ENCODE results near the gene TPSAB1. TPM values are rescaled to one million over a fixed set of nuclear protein-coding genes. Genes with fewer than 3 reads are reported as not detected.

Gene TPSAB1
- total RNA-seq, 1 experiment from 2014 or later: not detected

GRCh38 chr16:1213796-1214372, 26.6 kb upstream of the TPSAB1 start:
- no peak overlapping the region for H3K4me3 ChIP-seq (ENCODE audit: low read depth in 2 of 2, low read length in 2 of 2)
- ChIA-PET POLR2A (no interaction called here), CTCF (no interaction called here)
- no TSS peak for BruUV-seq (replicated peaks)
- H3K9me3 ChIP-seq (ENCODE audit: control insufficient read depth, insufficient read depth, low read depth, low read length): no peaks in the 10 kb centered on the region
- H3K27ac ChIP-seq (ENCODE audit: low read length): no peak overlapping the region
- no peak for ATAC-seq
- H3K27me3 ChIP-seq (ENCODE audit: control insufficient read depth, insufficient read depth, low read length): no peaks in the 10 kb centered on the region
- intact Hi-C loops (cut with micrococcal nuclease; ENCODE audit: unreplicated experiment) (no loop called here), in situ Hi-C loops (cut with HindIII; ENCODE audit: low pct_unique_long_range_greater_than_20kb, low sequenced_read_pairs) (no loop called here)
- TF ChIP-seq TCF7L2 (IDR thresholded peaks at IDR 0.05; ENCODE audit: low read depth, low read length) (no peak), SIN3A (IDR thresholded peaks at IDR 0.05; ENCODE audit: borderline replicate concordance, insufficient read depth, low read depth, low read length) (no peak), POLR2AphosphoS5 (IDR thresholded peaks at IDR 0.05; ENCODE audit: low read depth, low read length) (no peak)
- TF ChIP-seq, protein P1, sequence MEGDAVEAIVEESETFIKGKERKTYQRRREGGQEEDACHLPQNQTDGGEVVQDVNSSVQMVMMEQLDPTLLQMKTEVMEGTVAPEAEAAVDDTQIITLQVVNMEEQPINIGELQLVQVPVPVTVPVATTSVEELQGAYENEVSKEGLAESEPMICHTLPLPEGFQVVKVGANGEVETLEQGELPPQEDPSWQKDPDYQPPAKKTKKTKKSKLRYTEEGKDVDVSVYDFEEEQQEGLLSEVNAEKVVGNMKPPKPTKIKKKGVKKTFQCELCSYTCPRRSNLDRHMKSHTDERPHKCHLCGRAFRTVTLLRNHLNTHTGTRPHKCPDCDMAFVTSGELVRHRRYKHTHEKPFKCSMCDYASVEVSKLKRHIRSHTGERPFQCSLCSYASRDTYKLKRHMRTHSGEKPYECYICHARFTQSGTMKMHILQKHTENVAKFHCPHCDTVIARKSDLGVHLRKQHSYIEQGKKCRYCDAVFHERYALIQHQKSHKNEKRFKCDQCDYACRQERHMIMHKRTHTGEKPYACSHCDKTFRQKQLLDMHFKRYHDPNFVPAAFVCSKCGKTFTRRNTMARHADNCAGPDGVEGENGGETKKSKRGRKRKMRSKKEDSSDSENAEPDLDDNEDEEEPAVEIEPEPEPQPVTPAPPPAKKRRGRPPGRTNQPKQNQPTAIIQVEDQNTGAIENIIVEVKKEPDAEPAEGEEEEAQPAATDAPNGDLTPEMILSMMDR (IDR thresholded peaks at IDR 0.05): no peak
- TF ChIP-seq, protein P2, sequence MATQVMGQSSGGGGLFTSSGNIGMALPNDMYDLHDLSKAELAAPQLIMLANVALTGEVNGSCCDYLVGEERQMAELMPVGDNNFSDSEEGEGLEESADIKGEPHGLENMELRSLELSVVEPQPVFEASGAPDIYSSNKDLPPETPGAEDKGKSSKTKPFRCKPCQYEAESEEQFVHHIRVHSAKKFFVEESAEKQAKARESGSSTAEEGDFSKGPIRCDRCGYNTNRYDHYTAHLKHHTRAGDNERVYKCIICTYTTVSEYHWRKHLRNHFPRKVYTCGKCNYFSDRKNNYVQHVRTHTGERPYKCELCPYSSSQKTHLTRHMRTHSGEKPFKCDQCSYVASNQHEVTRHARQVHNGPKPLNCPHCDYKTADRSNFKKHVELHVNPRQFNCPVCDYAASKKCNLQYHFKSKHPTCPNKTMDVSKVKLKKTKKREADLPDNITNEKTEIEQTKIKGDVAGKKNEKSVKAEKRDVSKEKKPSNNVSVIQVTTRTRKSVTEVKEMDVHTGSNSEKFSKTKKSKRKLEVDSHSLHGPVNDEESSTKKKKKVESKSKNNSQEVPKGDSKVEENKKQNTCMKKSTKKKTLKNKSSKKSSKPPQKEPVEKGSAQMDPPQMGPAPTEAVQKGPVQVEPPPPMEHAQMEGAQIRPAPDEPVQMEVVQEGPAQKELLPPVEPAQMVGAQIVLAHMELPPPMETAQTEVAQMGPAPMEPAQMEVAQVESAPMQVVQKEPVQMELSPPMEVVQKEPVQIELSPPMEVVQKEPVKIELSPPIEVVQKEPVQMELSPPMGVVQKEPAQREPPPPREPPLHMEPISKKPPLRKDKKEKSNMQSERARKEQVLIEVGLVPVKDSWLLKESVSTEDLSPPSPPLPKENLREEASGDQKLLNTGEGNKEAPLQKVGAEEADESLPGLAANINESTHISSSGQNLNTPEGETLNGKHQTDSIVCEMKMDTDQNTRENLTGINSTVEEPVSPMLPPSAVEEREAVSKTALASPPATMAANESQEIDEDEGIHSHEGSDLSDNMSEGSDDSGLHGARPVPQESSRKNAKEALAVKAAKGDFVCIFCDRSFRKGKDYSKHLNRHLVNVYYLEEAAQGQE (IDR thresholded peaks at IDR 0.05; ENCODE audit: insufficient read depth in 1 of 2, low read depth in 2 of 2, low read length in 1 of 2): no peak
- H3K36me3 ChIP-seq (ENCODE audit: control insufficient read depth, insufficient read depth, low read length): no peaks in the 10 kb centered on the region; the same call in 1 of the 2 replicates
- H3K4me1 ChIP-seq (ENCODE audit: control insufficient read depth, insufficient read depth, low read length): no peaks in the 10 kb centered on the region
- DNase-seq (ENCODE audit: low read depth, low spot score): no peak

DNA sequence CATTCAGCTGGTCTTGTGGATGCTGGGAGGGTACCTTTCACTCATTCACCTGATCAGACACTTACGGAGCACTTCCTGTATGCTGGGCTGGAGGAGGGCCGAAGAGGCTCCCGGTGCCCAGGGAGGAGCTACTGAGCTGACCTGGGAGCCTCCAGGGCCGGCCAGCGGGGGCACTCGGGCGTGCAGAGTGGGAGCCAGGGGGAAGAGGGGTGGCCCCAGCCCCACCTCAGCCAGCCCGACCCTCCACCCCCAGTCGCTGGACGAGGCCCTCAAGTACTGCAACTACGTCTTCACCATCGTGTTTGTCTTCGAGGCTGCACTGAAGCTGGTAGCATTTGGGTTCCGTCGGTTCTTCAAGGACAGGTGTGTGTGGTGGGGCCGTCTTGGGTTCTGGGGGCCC, 25.8 kb upstream of the TPSAB1 start:
- H3K27ac ChIP-seq (ENCODE audit: low read length): no peak overlapping the region
- TF ChIP-seq, protein P2 (IDR thresholded peaks at IDR 0.05; ENCODE audit: insufficient read depth in 1 of 2, low read depth in 2 of 2, low read length in 1 of 2): no peak
- TF ChIP-seq SIN3A (IDR thresholded peaks at IDR 0.05; ENCODE audit: borderline replicate concordance, insufficient read depth, low read depth, low read length): no peak
- no peak for TF ChIP-seq POLR2AphosphoS5 (IDR thresholded peaks at IDR 0.05; ENCODE audit: low read depth, low read length)
- CTCF ChIA-PET: no interaction called here
- in situ Hi-C loops (cut with HindIII; ENCODE audit: low pct_unique_long_range_greater_than_20kb, low sequenced_read_pairs): no loop called here
- ATAC-seq (no peak), DNase-seq (ENCODE audit: low read depth, low spot score) (no peak)
- H3K27me3 ChIP-seq (ENCODE audit: control insufficient read depth, insufficient read depth, low read length): no peaks in the 10 kb centered on the region
- intact Hi-C loops (cut with micrococcal nuclease; ENCODE audit: unreplicated experiment): no loop called here
- no peaks in the 10 kb centered on the region for H3K4me1 ChIP-seq (ENCODE audit: control insufficient read depth, insufficient read depth, low read length)
- no peaks in the 10 kb centered on the region; the same call in 1 of the 2 replicates for H3K36me3 ChIP-seq (ENCODE audit: control insufficient read depth, insufficient read depth, low read length)
- no peak overlapping the region for H3K4me3 ChIP-seq (ENCODE audit: low read depth in 2 of 2, low read length in 2 of 2)
- BruUV-seq (replicated peaks): no TSS peak
- H3K9me3 ChIP-seq (ENCODE audit: control insufficient read depth, insufficient read depth, low read depth, low read length): no peaks in the 10 kb centered on the region
- POLR2A ChIA-PET: interaction anchor here (0.5 kb wide), 1 partner anchor 94 kb away, joined by 9 read pairs; no protein-coding TSS in a partner anchor
